GM19239 (cell line): Measurements from ENCODE around the gene STEAP3.

Experiments used
- DNase-seq: peaks from one replicate; pipeline ENCODE4 v3.0.0; 2011; ENCODE audit warnings: low spot score; ENCODE audit not compliant: insufficient read length
- FAIRE-seq: peaks from 2 replicates; lab custom pipeline; 2011; peaks lifted over from hg19 to GRCh38; lab: Jason Lieb, UNC

The STEAP3 gene

GRCh38 chr2:119197126-119197405 lies 26.6 kb upstream of the STEAP3 start:
- FAIRE-seq (no peak), DNase-seq (no peak)

GRCh38 chr2:119197529-119198239 lies 25.9 kb upstream of the STEAP3 start:
- DNase-seq: no peak
- FAIRE-seq: no peak

- no peak for FAIRE-seq
- DNase-seq: no peak
These were observed 25.3 kb upstream of the STEAP3 start for GRCh38 chr2:119198240-119198840.

- FAIRE-seq (no peak), DNase-seq (no peak)
These were observed 21.8 kb upstream of the STEAP3 start for GRCh38 chr2:119201815-119202214.

GRCh38 chr2:119202610-119203310 lies 20.9 kb upstream of the STEAP3 start:
- FAIRE-seq (no peak), DNase-seq (no peak)

GRCh38 chr2:119204525-119204924 lies 19.1 kb upstream of the STEAP3 start:
- DNase-seq (no peak), FAIRE-seq (no peak)

GRCh38 chr2:119205001-119205706 lies 18.5 kb upstream of the STEAP3 start:
- DNase-seq (no peak), FAIRE-seq (no peak)

GRCh38 chr2:119206201-119206600 lies 17.4 kb upstream of the STEAP3 start:
- FAIRE-seq (no peak), DNase-seq (no peak)

- DNase-seq (no peak), FAIRE-seq (no peak)
These were observed 16.2 kb upstream of the STEAP3 start for GRCh38 chr2:119207447-119207846.

- no peak for DNase-seq
- no peak for FAIRE-seq
These were observed 14.8 kb upstream of the STEAP3 start for GRCh38 chr2:119208791-119209203.

- DNase-seq (no peak), FAIRE-seq (no peak)
These were observed 11.4 kb upstream of the STEAP3 start for GRCh38 chr2:119212139-119212800.

- no peak for FAIRE-seq
- DNase-seq: no peak
These were observed 9.1 kb upstream of the STEAP3 start for GRCh38 chr2:119214453-119215037.

GRCh38 chr2:119216994-119217393 lies 6.6 kb upstream of the STEAP3 start:
- FAIRE-seq: no peak
- no peak for DNase-seq

- no peak for DNase-seq
These were observed 5.1 kb upstream of the STEAP3 start for GRCh38 chr2:119218478-119219064.

GRCh38 chr2:119219873-119220272 lies 3.8 kb upstream of the STEAP3 start:
- no peak for DNase-seq
- no peak for FAIRE-seq

More at GRCh38 chr2:119218478-119219064, 5.1 kb upstream of the STEAP3 start:
- FAIRE-seq: no peak

GRCh38 chr2:119220720-119221301 lies 2.8 kb upstream of the STEAP3 start:
- FAIRE-seq: no peak

GRCh38 chr2:119221609-119222008 lies 2.0 kb upstream of the STEAP3 start:
- DNase-seq (no peak), FAIRE-seq (no peak)

More at GRCh38 chr2:119220720-119221301, 2.8 kb upstream of the STEAP3 start:
- DNase-seq: no peak

- FAIRE-seq (no peak), DNase-seq (no peak)
These were observed 1.4 kb upstream of the STEAP3 start for GRCh38 chr2:119222213-119222612.

- no peak for FAIRE-seq
- DNase-seq: no peak
These were observed 642 bp upstream of the STEAP3 start for GRCh38 chr2:119222863-119223520.
